GM23338 (cell line): ENCODE results near the gene SLC5A12. TPM values are rescaled to one million over a fixed set of nuclear protein-coding genes. Genes with fewer than 3 reads are reported as not detected.

ENCODE experiments used
- ATAC-seq: fragments of 200-7000 bp; cut with Tn5 transposase; 3 replicates; pipeline ENCODE4 v1.9.1; 2020
- DNase-seq: peaks from one replicate; pipeline ENCODE4 v3.0.0-alpha.2; 2015; ENCODE audit warnings: low spot score
- H2AFZ ChIP-seq: fragments of 200-600 bp; sonication (generic); 2 replicates; pipeline ENCODE4 v1.8.0; 2016; ENCODE audit warnings: antibody characterized with exemption, mild to moderate bottlenecking, moderate library complexity
- H3F3A ChIP-seq: fragments of 200-600 bp; sonication (generic); replicated peaks from 2 replicates; pipeline ENCODE4 v1.8.0; 2017; ENCODE audit warnings: antibody characterized with exemption, mixed run types, low read depth
- H3K27ac ChIP-seq: fragments of 200-600 bp; sonication (generic); 2 replicates; pipeline ENCODE4 v1.6.1; 2016; ENCODE audit warnings: low read depth
- H3K27me3 ChIP-seq: fragments of 200-600 bp; sonication (generic); 2 replicates; pipeline ENCODE4 v1.8.0; 2016; ENCODE audit warnings: mild to moderate bottlenecking, mixed run types, moderate library complexity; ENCODE audit not compliant: insufficient read depth
- H3K36me3 ChIP-seq: fragments of 200-600 bp; sonication (generic); 2 replicates; pipeline ENCODE4 v1.8.0; 2016; ENCODE audit warnings: mild to moderate bottlenecking; ENCODE audit not compliant: insufficient read depth
- H3K4me1 ChIP-seq: fragments of 200-600 bp; sonication (generic); 2 replicates; pipeline ENCODE4 v1.8.0; 2016; ENCODE audit warnings: mild to moderate bottlenecking, moderate library complexity; ENCODE audit not compliant: insufficient read depth
- H3K4me2 ChIP-seq: fragments of 200-600 bp; sonication (generic); 2 replicates; pipeline ENCODE4 v1.7.1; 2017; ENCODE audit warnings: mixed run types
- H3K4me3 ChIP-seq: fragments of 200-600 bp; sonication (generic); 2 replicates; pipeline ENCODE4 v1.6.1; 2016; ENCODE audit warnings: mixed run types
- H3K79me2 ChIP-seq: fragments of 200-600 bp; sonication (generic); replicated peaks from 2 replicates; pipeline ENCODE4 v1.8.0; 2017; ENCODE audit warnings: mild to moderate bottlenecking; ENCODE audit not compliant: insufficient read depth
- H3K9me2 ChIP-seq: fragments of 200-600 bp; sonication (generic); 2 replicates; pipeline ENCODE4 v1.8.0; 2017; ENCODE audit not compliant: insufficient read depth
- H4K20me1 ChIP-seq: fragments of 200-600 bp; sonication (generic); replicated peaks from 2 replicates; pipeline ENCODE4 v1.8.0; 2017; ENCODE audit warnings: mild to moderate bottlenecking; ENCODE audit not compliant: insufficient read depth
- H3K27ac Mint-ChIP-seq: 2 replicates; pipeline ENCODE4 v1.8.0; 2020; ENCODE audit warnings: inconsistent platforms, mild to moderate bottlenecking, moderate library complexity, mixed read lengths
- H3K27me3 Mint-ChIP-seq: 3 replicates; pipeline ENCODE4 v1.8.0; 2022; ENCODE audit warnings: low read depth, mild to moderate bottlenecking, moderate library complexity, mixed read lengths, inconsistent platforms; ENCODE audit not compliant: insufficient read depth, poor library complexity
- H3K36me3 Mint-ChIP-seq: 3 replicates; pipeline ENCODE4 v1.8.0; 2021; ENCODE audit warnings: low read depth, mild to moderate bottlenecking, inconsistent platforms, moderate library complexity, mixed read lengths
- H3K4me1 Mint-ChIP-seq: 3 replicates; pipeline ENCODE4 v1.8.0; 2020; ENCODE audit warnings: mild to moderate bottlenecking, inconsistent platforms, mixed read lengths
- H3K4me3 Mint-ChIP-seq: 3 replicates; pipeline ENCODE4 v1.8.0; 2021; ENCODE audit warnings: moderate library complexity, mild to moderate bottlenecking, inconsistent platforms, mixed read lengths
- H3K9me3 Mint-ChIP-seq: 3 replicates; pipeline ENCODE4 v1.8.0; 2020; ENCODE audit warnings: moderate library complexity, mild to moderate bottlenecking, inconsistent platforms, mixed read lengths
- ETS1 ChIP-seq: IDR thresholded peaks from 2 replicates; pipeline ENCODE4 v1.6.1; 2016; ENCODE audit warnings: antibody characterized with exemption
- EZH2 ChIP-seq: fragments of 200-600 bp; sonication (generic); IDR thresholded peaks from one replicate; pipeline ENCODE4 v1.8.0; 2017; ENCODE audit warnings: antibody characterized with exemption, mild to moderate bottlenecking, low read depth; ENCODE audit not compliant: unreplicated experiment
- EZH2phosphoT487 ChIP-seq: fragments of 200-600 bp; sonication (generic); IDR thresholded peaks from one replicate; pipeline ENCODE4 v1.8.1; 2018; ENCODE audit warnings: antibody characterized with exemption; ENCODE audit not compliant: unreplicated experiment
- POLR2AphosphoS5 ChIP-seq: IDR thresholded peaks from 2 replicates; pipeline ENCODE4 v1.6.1; 2016; ENCODE audit warnings: antibody characterized with exemption, low read depth
- REST ChIP-seq: IDR thresholded peaks from one replicate; pipeline ENCODE4 v1.6.1; 2018; ENCODE audit warnings: antibody characterized with exemption; ENCODE audit not compliant: unreplicated experiment
- ZNF114 ChIP-seq: fragments of 250-450 bp; sonication (Bioruptor Pico); IDR thresholded peaks from 2 replicates; pipeline ENCODE4 v1.5.0; 2020; ENCODE audit warnings: mild to moderate bottlenecking, moderate library complexity
- ZNF331 ChIP-seq: fragments of 250-450 bp; sonication (Bioruptor Pico); IDR thresholded peaks from 2 replicates; pipeline ENCODE4 v1.5.0; 2020; ENCODE audit warnings: low read depth, mild to moderate bottlenecking, moderate library complexity
- polyA plus RNA-seq: library from polyadenylated mRNA; unstranded; fragments of >200 nt; fragmentation: Nextera tagmentation; extraction: Ambion mirVana; gene quantifications from 2 replicates; pipeline ENCODE4 v1.2.1, GENCODE V29; 2016
- total RNA-seq: library from RNA; depleted of rRNA; stranded (reverse); fragments of >200 nt; shearing (Covaris generic); gene quantifications from 2 replicates; pipeline ENCODE4 v1.2.3, GENCODE V29; 2014

The SLC5A12 gene
- total and polyA plus RNA-seq, 2 experiments from 2014 or later: 0.60 to 1.4 TPM

GRCh38 chr11:26749927-26750326 lies 28.1 kb upstream of the SLC5A12 start (continued):
- TF ChIP-seq REST (no peak), EZH2 (no peak), ETS1 (no peak), EZH2phosphoT487 (no peak)

GRCh38 chr11:26743622-26744021 lies 21.8 kb upstream of the SLC5A12 start:
- H3K27ac ChIP-seq: no peak overlapping the region
- Mint-ChIP-seq H3K27ac (no peak overlapping the region), H3K4me3 (no peak overlapping the region), H3K36me3 (no peaks in the 10 kb centered on the region), H3K9me3 (no peaks in the 10 kb centered on the region), H3K4me1 (peaks cover 8% of the 10 kb centered on the region; the same call in 2 of the 3 replicates), H3K27me3 (no peaks in the 10 kb centered on the region)
- H4K20me1 ChIP-seq: no peaks in the 10 kb centered on the region
- H3K4me2 ChIP-seq: no peak overlapping the region
- no peak for DNase-seq
- H3K27me3 ChIP-seq: no peaks in the 10 kb centered on the region
- no peaks in the 10 kb centered on the region for H3K79me2 ChIP-seq
- ATAC-seq: no peak
- H3K4me1 ChIP-seq: 0 out of 2 replicates have a peak, but pooled peaks cover 4% of the 10 kb centered on the region
- no peaks in the 10 kb centered on the region for H3F3A ChIP-seq
- peaks cover 4% of the 10 kb centered on the region; the same call in 1 of the 2 replicates for H3K9me2 ChIP-seq
- no peaks in the 10 kb centered on the region for H3K36me3 ChIP-seq
- no peak overlapping the region for H2AFZ ChIP-seq
- TF ChIP-seq EZH2 (no peak), ZNF331 (CRISPR knock-in tag) (no peak), POLR2AphosphoS5 (no peak), ETS1 (no peak), ZNF114 (CRISPR knock-in tag) (no peak), REST (no peak)
- no peak overlapping the region for H3K4me3 ChIP-seq
